HG03064 (cell line): ENCODE measurements around the gene OPN1MW2.
"Not testable (repeated sequence)": the region's sequence is repeated elsewhere in the genome, so short reads cannot be mapped to it uniquely, and the experiment has no call there.

Experiments used
- ATAC-seq: cut with Tn5 transposase; IDR thresholded peaks from one replicate; pipeline ENCODE4 v1.9.1; 2021; ENCODE audit warnings: low read depth; ENCODE audit not compliant: unreplicated experiment

OPN1MW2 gene

DNA sequence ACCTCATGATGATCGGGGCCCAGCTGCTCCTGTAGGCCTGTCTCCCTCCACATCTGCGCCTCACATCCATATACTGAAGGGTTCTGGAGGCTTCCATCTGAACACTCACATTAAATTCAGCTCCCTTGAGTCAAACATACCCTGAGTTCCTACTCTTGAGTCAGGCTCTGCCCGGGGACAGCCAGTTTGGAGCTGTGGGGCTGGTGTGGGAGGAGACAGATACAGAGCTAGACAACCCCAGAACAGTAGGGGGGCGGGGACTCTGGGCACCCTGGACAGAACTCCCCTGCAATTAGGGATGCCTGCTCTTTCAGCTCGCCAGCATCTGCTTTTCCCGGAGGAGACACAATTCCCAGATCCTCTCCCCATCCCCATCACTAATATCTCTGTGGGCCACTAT is 43.5 kb downstream of the OPN1MW2 start:
- not testable (repeated sequence) for ATAC-seq

DNA sequence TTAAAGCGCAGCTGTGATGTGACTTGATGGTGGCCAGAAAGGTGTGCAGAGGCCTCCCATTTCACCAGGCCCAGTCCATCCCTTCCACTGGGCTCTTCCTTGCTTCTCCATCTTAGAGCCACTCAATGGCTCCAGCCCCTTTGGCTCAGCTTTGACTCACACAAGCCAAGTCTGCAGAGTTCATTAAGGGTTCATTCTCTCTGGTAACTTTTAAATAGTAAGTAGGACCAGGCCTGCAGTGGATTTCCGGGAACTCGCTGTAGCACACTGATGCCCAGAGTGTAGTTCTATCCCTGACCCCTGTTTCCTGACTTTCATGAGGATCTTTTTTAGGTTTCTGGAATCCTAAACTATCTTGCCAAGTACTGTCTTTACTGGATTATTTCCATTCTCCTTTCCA is 49.7 kb downstream of the OPN1MW2 start:
- not testable (repeated sequence) for ATAC-seq
